Kidney capillary endothelial cell (primary cell): ENCODE results near the gene GPLD1.
"Not testable (repeated sequence)": the region's sequence is repeated elsewhere in the genome, so short reads cannot be mapped to it uniquely, and the experiment has no call there.

Source experiments
- DNase-seq: peaks from one replicate; pipeline ENCODE4 v3.0.0-alpha.2; 2018; ENCODE audit warnings: low spot score

The GPLD1 gene

DNA sequence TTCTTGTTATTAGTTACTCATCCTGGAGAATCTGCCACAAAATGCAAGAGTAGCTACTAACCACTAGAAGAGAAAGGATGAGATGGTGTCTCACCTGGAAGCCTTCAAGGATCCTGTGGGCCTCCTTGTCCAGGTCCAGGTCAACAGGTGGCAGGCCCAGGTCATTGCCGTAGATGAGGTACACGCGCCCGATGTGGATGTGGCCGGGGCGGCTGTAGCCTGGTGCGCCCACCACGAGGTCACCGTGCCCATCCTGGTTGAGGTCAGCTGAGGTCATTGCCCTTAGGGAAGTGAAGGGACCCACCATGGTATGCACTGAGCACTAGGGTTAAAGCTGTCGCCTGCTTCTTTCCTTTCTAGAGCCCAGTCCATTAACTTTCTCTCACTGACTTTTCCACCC is 35.5 kb downstream of the GPLD1 start:
- DNase-seq = no peak

DNA sequence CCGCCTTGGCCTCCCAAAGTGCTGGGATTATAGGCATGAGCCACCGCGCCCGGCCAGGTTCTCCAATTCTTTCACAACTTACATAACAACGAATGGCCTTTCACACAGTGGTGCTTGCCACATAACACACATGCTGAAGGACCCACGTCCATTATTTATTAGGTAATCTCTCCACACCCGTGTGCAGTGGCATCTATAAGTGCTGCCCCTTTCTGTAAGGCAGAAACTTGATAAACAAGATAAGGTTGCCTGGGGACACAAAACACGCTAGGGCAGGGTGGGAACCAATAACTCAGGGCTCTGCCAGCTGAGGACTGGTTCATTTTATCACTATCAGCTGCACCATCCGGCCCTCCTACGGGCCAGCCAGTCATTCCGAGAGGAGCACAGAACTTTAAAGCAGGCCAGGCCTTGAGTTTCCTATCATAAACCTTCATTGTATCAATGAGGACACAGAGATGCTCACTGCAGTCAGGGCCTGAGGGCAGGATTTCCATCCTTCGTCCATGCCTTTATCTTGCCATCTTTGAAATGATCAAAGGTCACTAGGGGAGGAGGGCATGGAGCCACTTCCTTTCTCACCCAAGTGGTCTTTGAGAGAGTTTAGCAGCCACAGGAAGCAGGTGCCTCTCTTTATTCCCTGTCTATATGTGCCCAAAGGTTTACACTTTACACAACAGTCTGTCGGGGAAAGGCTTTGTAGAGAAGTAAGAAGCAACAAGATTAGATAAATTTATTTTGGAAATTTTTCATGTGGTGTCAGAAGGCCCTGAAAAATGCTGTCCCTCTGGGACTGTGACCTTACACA is 37.6 kb downstream of the GPLD1 start:
- DNase-seq = no peak

DNA sequence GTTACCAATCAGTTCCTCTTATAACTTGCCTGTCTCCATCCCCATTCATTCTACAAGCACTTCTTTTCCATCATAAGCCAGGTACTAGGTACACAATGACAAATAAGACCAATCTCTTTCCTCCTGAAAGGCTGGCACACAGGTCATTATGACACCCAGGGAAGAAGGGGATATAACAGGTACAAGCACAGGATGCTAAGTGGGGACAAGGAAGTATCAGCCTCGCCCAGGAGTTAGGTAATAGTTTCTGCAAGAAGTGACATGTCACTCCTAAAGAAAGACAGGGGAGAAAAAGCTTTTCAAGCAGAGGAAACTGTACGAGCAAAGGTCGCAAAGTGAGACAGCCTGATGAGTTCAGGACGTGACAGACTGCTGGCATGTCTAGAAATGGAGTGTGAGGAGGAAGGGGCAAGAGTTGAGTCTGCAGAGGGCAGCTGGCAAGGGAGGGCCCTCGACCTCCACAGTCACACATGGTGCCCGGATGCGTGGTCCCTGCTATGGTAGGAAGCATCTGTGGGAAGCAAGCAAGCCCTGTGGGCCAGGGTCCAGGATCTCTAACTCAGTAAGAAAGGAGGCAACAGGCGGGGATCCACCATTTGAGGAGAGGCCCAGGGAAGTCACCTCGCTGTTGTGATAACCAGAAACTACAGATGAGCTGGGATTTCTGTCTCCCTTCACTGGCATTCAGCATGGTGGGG is 40.4 kb downstream of the GPLD1 start:
- DNase-seq = no peak

DNA sequence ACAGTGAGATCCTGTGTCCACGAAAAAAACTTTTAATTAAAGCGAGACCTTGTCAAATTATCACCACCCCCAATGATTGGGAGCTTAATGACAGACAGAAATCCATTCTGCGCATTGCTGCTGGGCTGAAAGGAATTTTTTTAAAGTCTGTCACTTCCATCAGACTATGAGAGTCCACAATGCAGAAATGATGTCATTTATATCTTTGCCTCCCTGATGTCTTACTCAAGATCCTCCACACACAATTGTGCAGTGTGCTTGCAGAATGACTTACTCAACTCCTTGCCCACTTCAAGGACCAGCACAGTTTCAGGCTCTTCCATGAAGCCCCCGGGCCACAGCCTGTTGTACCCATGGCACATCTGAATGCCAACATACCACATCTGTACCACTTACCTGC is 41.0 kb downstream of the GPLD1 start:
- DNase-seq = no peak

DNA sequence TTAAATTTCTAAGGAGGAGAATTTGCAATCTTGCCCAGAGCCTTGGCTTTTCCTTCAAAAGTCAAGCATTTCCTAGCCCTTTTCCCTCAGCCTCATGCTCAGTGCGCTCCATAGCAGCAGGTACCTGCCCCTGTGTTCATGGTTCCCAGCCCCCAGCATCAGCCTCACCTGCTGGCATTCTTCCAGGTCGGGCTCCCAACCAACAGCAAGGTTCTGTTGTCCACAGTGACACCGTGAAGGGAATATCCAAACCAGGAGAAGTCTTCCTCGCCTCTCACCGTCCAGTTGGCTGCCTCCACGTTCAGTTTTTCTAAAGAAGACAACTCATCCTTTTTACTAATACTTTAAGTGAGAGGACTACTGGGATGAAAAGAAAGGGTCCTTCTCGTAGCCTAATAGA is 42.7 kb downstream of the GPLD1 start:
- DNase-seq = no peak

DNA sequence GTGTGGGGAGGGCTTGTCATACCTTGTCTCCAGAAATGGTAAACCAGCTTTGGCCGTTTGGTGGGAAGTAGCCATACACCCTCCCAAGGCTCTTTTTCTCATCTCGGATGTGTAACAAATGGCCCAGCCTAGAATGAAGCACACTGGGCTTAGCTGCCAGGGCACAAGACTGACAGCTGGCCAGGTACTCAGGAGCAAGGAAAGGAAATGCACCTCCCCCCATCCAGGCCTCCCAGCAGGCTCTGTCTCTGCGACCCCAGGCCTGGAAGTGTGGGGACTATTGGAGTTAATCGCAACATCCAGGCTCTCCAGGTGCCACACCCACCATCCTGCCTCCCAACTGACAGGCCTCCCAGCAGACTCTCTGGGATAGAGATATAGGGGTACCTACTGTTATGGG is 43.7 kb downstream of the GPLD1 start:
- DNase-seq = no peak

DNA sequence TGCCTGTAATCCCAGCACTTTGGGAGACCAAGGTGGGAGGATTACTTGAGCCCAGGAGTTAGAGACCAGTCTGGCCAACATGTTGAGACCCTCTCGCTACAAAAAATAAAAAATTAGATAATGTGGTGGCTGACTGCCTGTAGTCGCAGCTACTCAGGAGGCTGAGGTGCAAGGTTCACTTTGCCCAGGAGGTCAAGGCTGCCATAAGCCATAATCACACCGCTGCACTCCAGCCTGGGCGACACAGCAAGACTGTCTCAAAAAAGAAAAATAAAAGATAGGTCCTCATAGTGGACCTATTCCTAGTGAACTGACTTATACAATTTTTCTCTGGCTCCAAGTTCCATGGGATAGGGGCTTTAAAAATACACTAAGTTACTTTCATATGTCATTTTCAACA is 44.8 kb downstream of the GPLD1 start:
- DNase-seq = no peak

DNA sequence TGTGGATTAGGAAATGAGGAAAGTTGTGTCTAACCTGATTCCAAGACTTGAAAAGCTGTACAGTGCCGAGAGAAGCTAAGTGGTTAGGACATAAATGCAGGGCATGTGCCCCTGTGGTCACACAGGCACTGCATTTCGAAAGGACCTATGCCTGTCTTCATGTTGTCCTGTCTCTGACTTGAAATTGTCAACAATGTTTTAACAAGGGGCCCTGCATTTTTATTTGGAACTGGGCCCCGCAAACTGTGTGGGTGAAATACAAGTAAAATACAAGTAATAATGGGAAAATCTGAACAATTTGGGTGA is 47.8 kb downstream of the GPLD1 start:
- no peak for DNase-seq

DNA sequence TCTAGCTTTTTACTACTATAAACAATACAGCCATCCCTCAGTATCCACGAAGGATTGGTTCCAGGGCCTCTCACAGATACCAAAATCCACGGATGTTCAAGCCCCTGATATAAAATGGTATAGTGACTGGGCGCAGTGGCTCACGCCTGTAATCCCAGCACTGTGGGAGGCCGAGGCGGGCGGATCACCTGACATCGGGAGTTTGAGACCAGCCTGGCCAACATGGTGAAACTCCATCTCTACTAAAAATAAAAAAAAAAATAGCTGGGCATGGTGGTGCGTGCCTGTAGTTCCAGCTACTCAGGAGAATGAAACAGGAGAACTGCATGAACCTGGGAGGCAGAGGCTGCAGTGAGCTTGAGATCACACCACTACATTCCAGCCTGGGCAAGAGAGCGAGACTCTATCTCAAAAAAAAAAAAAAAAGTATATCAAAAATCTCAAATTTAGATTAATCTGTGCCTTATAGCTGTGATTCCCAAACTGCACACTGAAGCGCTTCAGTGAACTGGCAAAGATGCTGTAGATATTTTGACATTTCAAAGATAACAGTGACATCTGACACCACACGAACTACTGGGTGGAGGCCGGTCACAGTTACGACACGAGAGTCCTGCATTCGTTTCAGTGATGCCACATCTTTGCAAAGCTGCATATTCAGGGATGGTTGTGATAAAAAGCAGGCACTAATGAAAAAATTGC is 48.3 kb downstream of the GPLD1 start:
- no peak for DNase-seq

DNA sequence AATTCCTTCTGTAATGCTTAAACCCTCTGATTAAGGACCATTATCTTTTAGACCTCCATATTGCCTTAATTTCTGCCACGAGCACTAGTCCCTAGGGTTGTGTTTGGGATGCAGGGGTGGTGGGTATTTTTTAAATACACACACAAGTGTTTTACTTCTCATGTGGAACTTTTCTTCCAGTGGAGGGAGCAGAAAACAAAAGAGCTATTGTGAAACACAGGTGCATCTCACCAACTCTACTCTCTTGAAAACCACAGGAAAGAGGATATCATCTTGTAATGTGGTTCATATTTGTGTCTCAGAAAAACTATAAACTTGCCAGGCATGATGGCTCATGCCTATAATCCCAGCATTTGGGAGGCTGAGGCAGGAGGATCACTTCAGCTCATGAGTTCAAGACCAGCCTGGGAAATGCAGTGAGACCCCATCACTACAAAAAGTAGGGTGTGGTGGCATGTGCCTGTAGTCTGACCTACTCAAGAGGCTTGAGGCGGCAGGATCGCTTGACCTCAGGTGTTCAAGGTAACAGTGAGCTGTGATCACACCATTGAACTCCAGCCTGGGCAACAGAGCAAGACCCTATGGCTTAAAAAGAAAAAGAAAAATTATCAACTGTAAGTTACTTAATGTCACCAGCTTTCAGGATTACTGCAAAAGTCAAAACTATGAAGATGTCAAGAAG is 49.4 kb downstream of the GPLD1 start:
- no peak for DNase-seq

DNA sequence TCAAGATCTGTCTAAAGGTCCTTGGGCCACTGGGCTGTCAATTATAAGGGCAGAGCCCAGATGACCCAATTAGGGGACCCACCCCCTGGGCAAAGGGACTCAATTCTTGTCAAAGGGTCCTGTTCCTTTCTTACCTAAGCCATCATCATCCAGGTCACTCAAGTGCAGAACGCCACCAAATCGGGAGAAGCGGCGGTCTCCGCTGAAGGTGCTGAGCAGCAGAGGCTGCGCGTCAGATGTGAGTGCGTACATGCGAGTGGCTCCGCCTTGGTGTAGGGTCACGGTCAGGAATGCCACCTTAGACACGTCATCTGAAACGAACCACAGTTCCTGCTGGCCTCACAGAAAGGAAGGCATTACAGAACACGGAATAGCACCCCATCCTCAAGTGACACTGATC is 52.4 kb downstream of the GPLD1 start:
- DNase-seq = no peak

DNA sequence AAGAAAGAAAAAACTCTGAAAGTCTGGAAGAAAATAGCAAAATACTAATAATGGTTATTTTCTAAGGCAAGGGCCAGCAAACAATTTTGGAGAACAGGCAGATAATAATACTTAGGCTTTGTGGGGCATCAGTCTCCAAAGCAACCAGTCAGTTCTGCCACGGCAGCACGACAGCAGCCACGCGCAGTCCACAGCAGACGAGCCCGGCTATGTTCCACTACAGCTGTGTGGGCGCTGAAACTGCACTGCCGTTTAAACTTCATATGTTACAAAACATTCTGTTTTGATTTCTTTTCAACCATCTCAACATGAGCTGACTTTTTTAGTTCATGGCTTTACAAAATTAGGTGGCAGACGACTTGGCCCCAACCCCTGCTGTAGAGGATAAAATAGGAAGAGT is 56.8 kb downstream of the GPLD1 start:
- DNase-seq = no peak

DNA sequence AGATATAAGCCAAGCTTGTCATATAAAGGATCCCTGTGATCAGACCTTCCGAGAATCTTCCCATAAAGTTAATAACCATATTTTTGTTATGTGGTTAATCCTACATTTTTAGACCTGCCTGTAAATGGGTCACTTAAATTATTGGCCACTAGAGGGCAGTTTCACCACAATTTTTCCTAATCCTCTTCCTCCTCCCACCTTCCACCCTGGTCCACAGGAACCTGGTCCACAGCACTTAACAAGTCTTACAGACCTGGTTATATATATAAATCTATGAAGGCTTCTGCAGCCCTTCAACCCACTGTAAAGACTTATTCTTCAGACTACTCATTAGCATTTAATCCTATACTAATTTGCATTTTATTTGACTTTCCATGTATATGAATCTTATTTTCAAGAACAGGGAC is 58.3 kb downstream of the GPLD1 start:
- peak; percentile 48 for DNase-seq

DNA sequence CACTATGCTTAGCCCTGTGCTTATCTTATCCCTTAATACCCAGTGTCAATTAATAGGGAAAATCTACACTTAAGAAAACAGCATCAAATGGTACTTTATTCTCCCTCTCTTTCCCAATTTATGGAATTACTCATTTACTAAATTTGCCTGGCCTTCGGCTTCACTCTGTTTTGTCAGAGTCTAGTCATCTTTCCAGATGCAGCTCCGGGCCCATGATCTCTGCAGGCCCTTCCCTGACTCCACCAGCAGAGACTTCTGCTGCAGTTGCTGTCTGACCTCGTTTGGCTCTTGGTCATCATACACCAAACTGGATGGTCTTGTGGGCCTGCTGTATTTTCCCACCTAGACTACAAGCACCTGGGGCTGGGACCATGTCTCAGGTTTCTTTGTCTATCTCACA is 59.3 kb downstream of the GPLD1 start:
- no peak for DNase-seq

DNA sequence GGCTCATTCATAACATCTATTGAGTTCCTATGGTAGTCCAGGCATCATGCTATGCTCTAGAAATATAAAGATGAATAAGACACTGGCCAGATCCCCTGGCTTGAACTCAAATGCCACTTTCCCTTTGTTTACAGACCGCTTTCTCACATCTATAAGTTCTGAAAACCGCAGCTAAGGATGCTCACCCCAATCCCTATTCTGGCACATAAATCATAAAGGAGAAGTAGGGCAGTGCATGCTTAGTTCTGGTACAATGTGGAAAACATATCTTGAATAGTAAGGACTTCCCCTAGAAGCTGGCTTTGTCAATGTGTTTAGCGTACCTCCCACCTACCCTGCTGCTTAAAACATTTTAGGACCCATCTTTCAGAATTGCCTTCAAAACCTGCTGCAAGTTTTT is 60.2 kb downstream of the GPLD1 start:
- no peak for DNase-seq

DNA sequence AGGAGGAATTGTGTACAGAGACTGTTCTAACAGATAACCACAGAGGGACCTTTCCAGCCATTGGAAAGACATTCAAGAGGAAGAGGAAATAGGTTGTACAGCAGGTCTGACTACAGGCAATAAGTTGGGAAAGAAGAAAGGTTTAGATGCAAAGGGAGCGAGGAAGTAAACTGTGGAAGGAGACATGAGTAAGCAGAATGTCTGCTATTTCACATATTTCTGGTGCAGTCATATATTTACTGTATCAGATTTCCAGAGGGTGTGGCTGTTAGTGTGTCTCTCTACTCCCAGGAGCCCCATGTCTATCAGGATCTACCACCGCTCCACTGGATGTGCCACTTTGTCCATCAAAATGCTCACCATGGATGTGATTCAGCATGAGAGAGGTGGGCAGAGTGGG is 60.8 kb downstream of the GPLD1 start:
- no peak for DNase-seq

DNA sequence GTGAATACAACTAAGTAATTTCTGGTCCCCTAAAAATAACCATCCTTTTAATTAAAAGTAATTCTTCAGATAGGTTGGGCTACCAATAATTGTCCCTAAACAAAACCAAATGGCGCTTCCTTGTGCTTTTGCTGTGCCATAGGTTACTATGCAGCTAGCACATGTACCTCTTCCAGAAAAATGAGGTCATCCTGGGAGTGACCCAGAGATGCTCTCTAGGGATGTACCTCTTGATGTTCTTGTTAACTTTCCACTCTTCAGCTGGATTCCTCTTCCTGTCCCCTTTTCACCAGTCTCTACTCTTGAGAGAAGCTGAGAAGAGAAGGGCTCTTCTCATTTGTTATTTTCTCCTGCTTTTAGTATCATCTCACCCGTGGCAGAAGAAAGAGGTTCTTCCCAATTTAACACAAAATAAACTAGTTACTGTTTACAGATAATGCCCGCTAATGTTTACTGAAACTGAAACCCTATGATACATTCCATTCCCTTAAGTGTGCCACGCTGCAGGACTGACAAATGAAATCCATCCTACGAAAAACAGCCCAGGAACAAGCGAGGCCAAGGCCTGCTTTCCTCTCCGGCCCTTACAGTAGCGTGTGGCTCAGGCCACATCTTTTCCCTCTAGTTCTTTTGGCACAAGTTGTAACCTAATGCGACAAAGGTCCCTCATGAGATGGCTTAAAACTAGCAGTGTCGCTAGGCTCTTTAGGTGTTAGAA is 62.5 kb downstream of the GPLD1 start:
- DNase-seq = no peak

DNA sequence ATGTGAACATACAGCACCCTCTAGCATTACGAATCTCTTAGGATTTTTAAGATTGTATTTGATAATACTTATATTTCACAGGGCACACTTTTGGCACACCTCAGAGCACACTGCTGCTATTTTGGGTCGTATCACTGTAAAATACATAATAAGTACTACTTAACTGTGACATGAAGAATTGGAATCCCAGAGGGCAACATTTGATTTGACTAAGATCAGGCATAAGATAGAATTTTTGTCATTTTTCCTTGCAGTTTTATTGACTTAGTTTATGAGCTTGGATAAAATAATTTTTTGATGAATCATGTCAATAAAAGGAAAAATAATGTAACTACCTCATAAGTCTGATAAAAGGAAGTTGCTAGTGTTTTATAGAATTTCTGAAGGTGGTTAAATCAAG is 64.3 kb downstream of the GPLD1 start:
- DNase-seq = no peak

DNA sequence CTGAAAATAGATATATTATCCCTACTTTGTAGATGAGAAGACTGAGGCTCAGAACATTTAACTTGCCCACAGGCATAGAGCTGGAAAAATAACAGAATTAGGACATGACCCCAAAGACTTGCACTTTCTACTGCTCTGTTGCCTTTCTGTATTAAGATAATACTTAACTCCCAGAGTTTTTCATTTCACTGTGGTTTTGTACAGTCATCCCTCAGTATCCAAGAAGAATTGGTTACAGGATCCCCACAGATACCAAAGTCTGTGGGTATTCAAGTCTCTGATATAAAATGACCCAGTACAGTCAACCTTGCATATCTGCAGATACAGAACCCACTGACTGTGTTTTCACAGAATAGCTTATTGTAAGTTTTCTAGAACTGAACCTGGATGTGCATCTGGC is 69.9 kb downstream of the GPLD1 start:
- no peak for DNase-seq

DNA sequence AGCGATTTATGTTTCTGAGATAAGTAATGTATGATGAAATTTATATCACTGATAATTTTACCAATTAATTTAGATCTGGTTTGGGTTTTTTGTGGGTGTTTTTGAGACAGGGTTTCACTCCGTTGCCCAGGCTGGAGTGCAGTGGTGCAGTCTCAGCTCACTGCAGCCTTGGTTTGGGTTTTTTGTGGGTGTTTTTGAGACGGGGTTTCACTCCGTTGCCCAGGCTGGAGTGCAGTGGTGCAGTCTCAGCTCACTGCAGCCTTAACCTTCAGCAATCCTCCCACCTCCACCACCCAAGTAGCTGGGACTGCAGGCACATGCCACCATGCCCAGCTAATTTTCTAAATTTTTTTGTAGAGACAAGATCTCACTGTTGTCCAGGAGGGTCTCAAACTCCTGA is 73.6 kb downstream of the GPLD1 start:
- DNase-seq = no peak

DNA sequence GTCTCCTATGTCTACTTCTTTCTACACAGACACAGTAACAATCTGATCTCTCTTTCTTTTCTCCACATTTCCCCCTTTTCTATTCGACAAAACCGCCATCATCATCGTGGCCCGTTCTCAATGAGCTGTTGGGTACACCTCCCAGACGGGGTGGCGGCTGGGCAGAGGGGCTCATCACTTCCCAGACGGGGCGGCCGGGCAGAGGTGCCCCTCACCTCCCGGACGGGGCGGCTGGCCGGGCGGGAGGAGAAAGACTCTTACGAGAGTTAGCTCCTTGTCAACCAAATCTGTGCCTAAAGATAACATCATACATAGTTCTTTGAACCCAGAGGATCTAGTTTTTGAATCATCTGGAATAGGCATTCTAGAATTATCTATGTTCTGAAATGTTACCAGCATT is 74.8 kb downstream of the GPLD1 start:
- DNase-seq = not testable (repeated sequence)

DNA sequence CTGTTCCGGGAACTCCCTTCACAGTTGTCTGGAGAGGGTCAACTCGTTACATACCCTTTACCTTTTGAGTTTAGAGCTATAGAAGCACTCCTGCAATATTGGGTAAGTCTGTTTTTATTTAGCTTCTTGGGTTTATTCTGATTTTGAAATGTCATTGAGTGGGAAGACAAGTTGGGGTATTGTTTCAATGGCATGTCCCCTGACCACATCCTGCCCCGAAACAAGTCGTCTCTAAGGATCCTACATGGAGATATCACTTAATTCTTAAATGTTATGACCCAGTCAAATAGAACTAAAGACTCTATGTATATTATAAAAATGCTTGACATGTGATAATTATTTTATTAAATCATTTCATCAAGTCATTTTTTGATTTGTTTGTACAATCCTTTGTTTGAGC is 77.1 kb downstream of the GPLD1 start:
- DNase-seq = no peak
